Activated T-helper 1 cell treated with anti-CD3 and anti-CD28 coated beads, Interleukin-12 subunit alpha, Interleukin-12 subunit beta, Interleukin-2, Interleukin-4 antibody, amounts not matched to agents 30 ng/mL and 10 ng/mL and 1 ng/mL, durations not matched to agents 14 hours and 24 hours and 36 hours (primary cell): Measurements from ENCODE around the gene WDR35. TPM values are rescaled to one million over a fixed set of nuclear protein-coding genes. Genes with fewer than 3 reads are reported as not detected.

ENCODE experiments used
- DNase-seq: peaks from one replicate; pipeline ENCODE4 v3.0.0; 2021; ENCODE audit warnings: low spot score
- H3K27ac Mint-ChIP-seq: one replicate; pipeline ENCODE4 v1.8.0; 2021; ENCODE audit warnings: mild to moderate bottlenecking, mixed read lengths
- H3K27me3 Mint-ChIP-seq: one replicate; pipeline ENCODE4 v1.8.0; 2022; ENCODE audit warnings: mild to moderate bottlenecking, moderate library complexity, mixed read lengths; ENCODE audit not compliant: insufficient read depth
- H3K36me3 Mint-ChIP-seq: one replicate; pipeline ENCODE4 v1.8.0; 2021; ENCODE audit warnings: low read depth, mixed read lengths
- H3K4me1 Mint-ChIP-seq: one replicate; pipeline ENCODE4 v1.8.0; 2021; ENCODE audit warnings: low read depth, mixed read lengths
- H3K4me3 Mint-ChIP-seq: one replicate; pipeline ENCODE4 v1.8.0; 2021; ENCODE audit warnings: mild to moderate bottlenecking, moderate library complexity, mixed read lengths
- H3K9me3 Mint-ChIP-seq: one replicate; pipeline ENCODE4 v1.8.0; 2021; ENCODE audit warnings: mixed read lengths
- intact Hi-C: fragments of 100-400 bp; cut with micrococcal nuclease; formaldehyde crosslinking; loops from one replicate; pipeline ENCODE4 v1.15.1; 2024
- total RNA-seq: library from RNA; stranded (reverse); gene quantifications from 2 replicates; pipeline ENCODE4 v1.2.3, GENCODE V29; 2022

Gene WDR35
- total RNA-seq, 1 donor from 2014 or later = 7.8 TPM

DNA sequence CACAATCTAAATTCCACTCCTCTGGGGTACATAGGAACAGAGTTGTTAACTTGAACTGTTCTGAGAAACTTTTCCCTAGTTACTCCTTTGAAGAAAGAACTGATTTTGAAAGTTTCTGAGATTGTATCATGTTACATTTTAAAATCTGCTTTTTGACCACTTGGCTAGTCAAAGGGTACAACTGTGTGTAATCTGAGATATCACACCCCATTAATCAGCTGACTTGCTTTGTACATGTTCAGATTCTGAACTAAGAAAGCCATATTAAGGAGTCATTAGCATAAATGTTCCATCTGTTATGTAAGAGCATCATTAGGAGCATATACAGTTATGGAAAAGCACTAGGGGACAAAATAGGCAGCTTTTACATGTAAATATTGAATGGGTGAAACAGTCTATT is 3.8 kb upstream of the WDR35 start:
- Mint-ChIP-seq H3K27me3 (peaks cover 49% of the 10 kb centered on the region), H3K4me3 (no peak overlapping the region), H3K4me1 (peaks cover 9% of the 10 kb centered on the region), H3K9me3 (peaks cover 9% of the 10 kb centered on the region), H3K27ac (no peak overlapping the region), H3K36me3 (no peaks in the 10 kb centered on the region)
- DNase-seq = no peak
- intact Hi-C loops = loop anchor here (5.0 kb wide), 2 partner anchors 359 to 646 kb away; partner anchors contain the start of gene PUM2

DNA sequence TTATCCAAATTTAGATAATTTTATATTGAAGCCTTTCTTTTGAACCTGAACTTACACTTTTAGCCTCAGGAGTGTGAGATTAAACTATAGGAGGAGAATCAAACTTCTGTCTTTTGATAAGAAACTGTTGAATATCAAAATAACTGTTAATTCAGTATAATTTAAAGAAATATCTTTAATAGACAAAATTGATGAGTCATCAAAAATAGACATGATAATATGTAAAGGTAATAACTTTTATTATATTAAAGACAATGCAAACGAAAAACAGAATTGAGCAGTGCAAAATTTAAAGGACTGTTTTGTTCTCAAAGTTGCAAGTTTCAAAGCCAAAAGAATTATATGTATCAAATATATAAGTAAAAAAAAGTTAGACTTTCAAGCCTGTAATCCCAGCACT is 2.0 kb upstream of the WDR35 start:
- H3K27me3 Mint-ChIP-seq = peaks cover 46% of the 10 kb centered on the region
- no peak overlapping the region for H3K4me3 Mint-ChIP-seq
- intact Hi-C loops = loop anchor here (2.0 to 5.0 kb wide), 3 partner anchors 23 to 645 kb away; partner anchors contain the start of gene PUM2
- no peak for DNase-seq
- peaks cover 9% of the 10 kb centered on the region for H3K9me3 Mint-ChIP-seq
- peaks cover 19% of the 10 kb centered on the region for H3K4me1 Mint-ChIP-seq
- H3K27ac Mint-ChIP-seq = no peak overlapping the region
- peaks cover 5% of the 10 kb centered on the region for H3K36me3 Mint-ChIP-seq

DNA sequence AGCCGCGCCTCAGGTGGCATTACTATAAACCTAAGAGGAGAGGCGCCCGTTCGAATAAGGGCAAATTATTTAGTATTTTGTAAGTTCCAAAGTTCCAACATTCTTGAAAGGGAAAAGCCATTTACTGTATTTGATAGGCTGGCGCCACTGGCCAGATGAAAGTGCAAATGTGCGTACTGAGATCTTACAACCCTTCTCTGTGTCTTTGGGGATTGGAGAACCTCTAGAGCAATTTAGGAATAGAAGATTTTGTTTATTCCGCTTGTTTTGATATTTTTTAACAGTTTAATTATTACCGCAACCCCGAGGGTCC is 467 bp upstream of the WDR35 start:
- DNase-seq = no peak
- Mint-ChIP-seq H3K36me3 (peaks cover 8% of the 10 kb centered on the region), H3K27ac (no peak overlapping the region), H3K4me3 (peak overlapping the region; percentile 90), H3K27me3 (peaks cover 33% of the 10 kb centered on the region), H3K9me3 (peaks cover 9% of the 10 kb centered on the region), H3K4me1 (peaks cover 19% of the 10 kb centered on the region)
- intact Hi-C loops = loop anchor here (1.0 to 5.0 kb wide), 7 partner anchors 24 to 1431 kb away; partner anchors contain the start of genes LAPTM4A, PUM2, RHOB and TTC32

DNA sequence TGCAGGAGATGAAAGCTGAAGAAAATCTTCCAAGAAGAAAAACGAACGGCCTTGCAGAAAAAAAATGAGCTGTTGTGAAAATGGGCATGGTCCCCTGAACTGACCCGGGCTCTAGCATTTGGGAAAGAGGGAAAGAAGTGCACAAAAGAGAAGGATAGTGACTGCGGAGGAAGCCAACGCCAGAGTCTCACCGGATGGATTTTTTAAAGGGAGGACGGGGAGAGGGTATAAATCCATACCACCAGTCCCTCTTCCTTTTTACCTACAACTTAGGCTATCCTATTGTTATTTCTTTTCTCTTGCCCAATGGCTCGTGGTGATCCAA is 601 bp downstream of the WDR35 start:
- DNase-seq = no peak
- H3K4me1 Mint-ChIP-seq = peaks cover 19% of the 10 kb centered on the region
- peak overlapping the region; percentile 69 for H3K27ac Mint-ChIP-seq
- H3K36me3 Mint-ChIP-seq = peaks cover 9% of the 10 kb centered on the region
- peak overlapping the region; percentile 90 for H3K4me3 Mint-ChIP-seq
- intact Hi-C loops = no loop called here
- peaks cover 9% of the 10 kb centered on the region for H3K9me3 Mint-ChIP-seq
- peaks cover 25% of the 10 kb centered on the region for H3K27me3 Mint-ChIP-seq

DNA sequence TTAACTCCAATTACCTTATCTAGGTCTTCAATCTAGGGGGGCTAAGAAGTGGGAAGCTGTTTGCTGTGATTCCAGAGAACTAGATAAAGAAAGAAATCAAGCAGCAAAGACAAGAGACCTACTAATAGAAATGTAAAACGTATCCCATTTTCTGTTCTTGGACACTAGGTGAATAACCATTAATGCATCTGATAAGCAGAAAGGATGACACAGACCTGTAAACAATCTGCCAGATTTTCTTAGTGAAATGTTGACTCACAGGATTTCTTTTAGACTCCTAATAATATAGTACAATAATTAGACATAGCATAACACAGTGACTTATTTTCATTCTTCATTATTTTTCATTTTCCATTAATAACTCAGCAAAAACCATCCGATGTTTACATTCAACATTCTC is 1.3 kb downstream of the WDR35 start:
- no peak for DNase-seq
- Mint-ChIP-seq H3K36me3 (peaks cover 12% of the 10 kb centered on the region), H3K27me3 (peaks cover 22% of the 10 kb centered on the region), H3K27ac (no peak overlapping the region), H3K4me3 (peak overlapping the region; percentile 90), H3K4me1 (peaks cover 19% of the 10 kb centered on the region), H3K9me3 (peaks cover 9% of the 10 kb centered on the region)
- intact Hi-C loops = no loop called here

DNA sequence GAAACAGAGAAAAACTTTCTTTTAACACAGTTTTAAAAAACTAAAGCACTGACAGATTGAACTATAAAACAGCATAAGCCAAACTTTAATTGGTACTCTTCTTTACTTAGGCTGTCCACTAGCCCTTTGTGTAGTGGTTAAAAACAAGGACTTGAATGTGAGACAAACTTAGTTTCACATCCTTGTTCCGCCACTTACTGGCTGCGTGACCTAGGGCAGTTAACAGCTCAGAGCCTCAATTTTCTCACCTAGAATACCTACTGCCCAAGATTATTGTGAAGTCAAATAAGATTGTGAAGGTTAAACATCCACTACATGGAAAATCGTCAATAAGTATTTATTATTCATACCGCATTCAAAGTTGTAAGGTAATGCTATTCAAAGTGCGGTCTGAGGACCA is 2.0 kb downstream of the WDR35 start:
- intact Hi-C loops = no loop called here
- Mint-ChIP-seq H3K9me3 (peaks cover 9% of the 10 kb centered on the region), H3K4me1 (peaks cover 19% of the 10 kb centered on the region), H3K36me3 (peaks cover 12% of the 10 kb centered on the region), H3K27ac (no peak overlapping the region), H3K27me3 (peaks cover 16% of the 10 kb centered on the region), H3K4me3 (peak overlapping the region; percentile 31)
- no peak for DNase-seq

DNA sequence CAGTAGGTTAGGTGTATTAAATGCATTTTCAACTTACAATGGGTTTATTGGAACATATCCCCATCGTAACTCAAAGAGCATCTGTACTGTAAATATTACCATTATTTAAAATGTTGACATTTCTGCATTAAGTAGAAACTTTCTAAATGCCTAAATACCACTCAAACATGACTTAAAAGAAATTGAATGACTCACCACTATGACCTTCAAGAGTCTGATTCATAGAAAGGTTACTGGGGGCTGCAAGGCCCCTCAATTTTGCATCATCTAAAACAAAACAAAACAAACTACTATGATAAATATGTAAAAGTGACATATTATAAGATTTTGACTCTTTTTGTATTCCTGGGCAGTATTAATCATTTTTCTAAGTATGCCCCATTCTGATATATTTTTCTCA is 7.6 kb downstream of the WDR35 start:
- Mint-ChIP-seq H3K27me3 (no peaks in the 10 kb centered on the region), H3K4me3 (no peak overlapping the region), H3K4me1 (no peaks in the 10 kb centered on the region), H3K36me3 (peaks cover 21% of the 10 kb centered on the region), H3K27ac (no peak overlapping the region), H3K9me3 (no peaks in the 10 kb centered on the region)
- intact Hi-C loops = no loop called here
- DNase-seq = no peak

DNA sequence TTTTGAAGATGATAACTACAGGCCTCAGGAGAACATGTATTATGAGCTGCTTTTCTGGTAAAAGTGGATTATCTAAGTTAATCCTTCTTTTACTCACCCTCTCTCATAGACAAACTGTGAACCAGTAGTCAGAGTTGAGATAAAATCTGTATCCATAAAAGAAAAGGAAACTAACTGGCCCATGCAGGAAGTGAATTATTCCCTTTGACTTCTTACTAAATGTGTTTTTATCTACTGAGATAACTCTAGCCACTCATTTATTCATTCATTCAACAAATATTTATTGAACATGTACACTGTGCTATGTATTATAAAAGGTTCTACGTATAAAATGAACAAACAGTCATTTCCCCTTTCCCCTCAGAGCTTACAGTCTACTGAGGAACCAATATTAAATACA is 10.0 kb downstream of the WDR35 start:
- Mint-ChIP-seq H3K27me3 (no peaks in the 10 kb centered on the region), H3K9me3 (no peaks in the 10 kb centered on the region), H3K27ac (no peak overlapping the region), H3K4me1 (no peaks in the 10 kb centered on the region), H3K36me3 (peaks cover 22% of the 10 kb centered on the region), H3K4me3 (no peak overlapping the region)
- intact Hi-C loops = no loop called here
- DNase-seq = no peak

DNA sequence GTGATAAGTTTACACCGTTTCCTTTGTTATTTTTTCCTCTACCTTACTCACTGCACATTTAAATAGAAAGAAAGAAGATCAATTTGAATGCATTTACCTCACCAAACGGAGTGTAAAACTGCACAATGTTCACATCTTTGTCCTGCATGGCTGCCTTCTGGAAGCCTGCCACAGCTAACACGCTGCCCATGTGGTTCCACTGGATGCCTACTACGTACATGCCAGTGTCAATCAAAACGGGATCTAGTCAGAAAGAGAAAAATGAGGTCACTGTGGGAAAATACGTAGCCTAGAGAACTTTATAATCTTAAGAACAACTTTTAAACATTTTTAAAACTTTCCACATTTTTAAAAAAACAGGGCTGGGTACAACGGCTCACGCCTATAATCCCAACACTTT is 16.4 kb downstream of the WDR35 start:
- intact Hi-C loops = no loop called here
- Mint-ChIP-seq H3K27me3 (no peaks in the 10 kb centered on the region), H3K4me3 (no peak overlapping the region), H3K4me1 (peaks cover 9% of the 10 kb centered on the region), H3K9me3 (no peaks in the 10 kb centered on the region), H3K27ac (no peak overlapping the region), H3K36me3 (peaks cover 7% of the 10 kb centered on the region)
- no peak for DNase-seq

DNA sequence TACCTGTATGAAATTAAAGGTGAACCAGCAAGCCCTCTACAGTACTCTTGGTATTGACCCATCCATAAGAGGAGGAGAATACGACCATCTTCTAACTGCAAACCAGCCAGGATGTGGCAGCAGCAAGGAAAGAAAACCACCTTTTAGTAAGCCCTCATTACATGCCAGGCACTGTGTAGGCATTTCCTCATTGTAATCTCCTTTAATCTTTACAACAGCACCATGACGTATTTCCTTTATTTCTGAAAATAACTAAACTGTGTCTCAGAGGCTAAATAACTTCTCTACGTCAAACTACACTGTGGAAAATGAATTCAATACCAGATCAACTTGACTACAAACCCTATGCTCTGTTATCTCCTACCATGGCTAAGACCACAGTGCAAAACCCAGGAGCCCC is 18.2 kb downstream of the WDR35 start:
- H3K36me3 Mint-ChIP-seq = peaks cover 7% of the 10 kb centered on the region
- H3K27ac Mint-ChIP-seq = no peak overlapping the region
- H3K4me1 Mint-ChIP-seq = peaks cover 9% of the 10 kb centered on the region
- intact Hi-C loops = no loop called here
- no peak overlapping the region for H3K4me3 Mint-ChIP-seq
- H3K9me3 Mint-ChIP-seq = no peaks in the 10 kb centered on the region
- no peaks in the 10 kb centered on the region for H3K27me3 Mint-ChIP-seq
- no peak for DNase-seq

DNA sequence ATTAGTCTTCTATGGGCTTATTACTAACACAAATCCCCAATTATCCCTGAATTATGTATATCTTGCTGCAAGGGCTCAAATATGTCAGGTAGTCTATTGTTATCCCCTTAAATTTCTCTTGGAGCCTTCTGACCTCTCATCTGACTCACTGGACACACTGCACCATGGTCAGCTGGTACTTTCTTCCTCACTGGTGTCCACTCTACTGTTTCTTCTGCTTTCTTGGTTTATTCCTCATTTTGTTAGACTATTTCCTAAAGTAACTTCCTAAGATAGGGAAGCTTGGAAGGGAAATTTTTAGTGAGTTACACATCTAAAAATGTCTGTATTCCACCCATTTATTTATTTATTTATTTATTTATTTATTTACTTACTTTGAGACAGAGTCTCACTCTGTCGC is 26.5 kb downstream of the WDR35 start:
- DNase-seq = no peak
- Mint-ChIP-seq H3K4me3 (no peak overlapping the region), H3K27me3 (no peaks in the 10 kb centered on the region), H3K9me3 (no peaks in the 10 kb centered on the region), H3K27ac (no peak overlapping the region), H3K36me3 (no peaks in the 10 kb centered on the region), H3K4me1 (no peaks in the 10 kb centered on the region)
- intact Hi-C loops = no loop called here

DNA sequence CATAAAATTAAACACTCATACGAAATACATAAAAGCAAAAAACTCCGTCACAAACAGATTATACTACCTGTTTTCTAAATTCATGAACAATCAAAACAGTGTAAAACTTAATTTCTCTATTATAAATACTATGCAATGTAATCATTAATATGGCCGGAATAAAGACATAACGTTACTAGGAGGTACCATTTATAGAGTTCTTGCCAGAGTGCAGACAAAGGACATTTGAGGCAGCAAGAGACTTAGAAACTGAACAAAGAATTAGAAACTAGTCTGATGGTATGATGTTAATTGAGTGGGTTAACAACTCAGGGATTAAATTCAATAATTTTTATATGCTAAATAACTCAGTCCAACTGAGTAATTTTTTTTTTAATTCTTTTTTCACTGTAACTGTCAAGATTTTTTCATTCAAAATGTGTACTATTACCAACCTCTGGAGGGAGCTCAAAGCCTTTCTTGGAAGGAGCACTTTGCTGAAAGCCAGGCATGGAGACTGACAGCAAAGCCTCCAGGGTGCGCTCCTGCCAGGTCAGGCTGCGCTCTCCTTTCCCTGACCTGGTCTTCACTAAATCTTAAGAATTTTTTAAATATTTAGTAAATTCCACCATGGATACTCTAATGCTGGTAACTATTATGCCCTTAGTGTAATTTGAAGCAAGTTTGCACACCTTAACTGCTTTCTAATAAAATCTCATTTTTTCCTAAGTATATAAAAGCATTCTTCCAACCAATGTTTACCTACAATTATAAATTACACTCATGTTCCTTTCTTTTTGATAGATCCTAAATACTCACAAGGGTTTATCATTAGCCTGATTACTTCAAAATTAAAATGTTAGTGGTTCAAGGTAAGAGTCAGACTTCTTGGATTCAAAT is 34.1 kb downstream of the WDR35 start:
- H3K27me3 Mint-ChIP-seq = no peaks in the 10 kb centered on the region
- H3K9me3 Mint-ChIP-seq = no peaks in the 10 kb centered on the region
- H3K4me1 Mint-ChIP-seq = no peaks in the 10 kb centered on the region
- DNase-seq = peak; percentile 24
- intact Hi-C loops = loop anchor here (1.0 kb wide), 2 partner anchors 60 to 143 kb away; no protein-coding TSS in a partner anchor
- no peak overlapping the region for H3K4me3 Mint-ChIP-seq
- H3K27ac Mint-ChIP-seq = no peak overlapping the region
- no peaks in the 10 kb centered on the region for H3K36me3 Mint-ChIP-seq

DNA sequence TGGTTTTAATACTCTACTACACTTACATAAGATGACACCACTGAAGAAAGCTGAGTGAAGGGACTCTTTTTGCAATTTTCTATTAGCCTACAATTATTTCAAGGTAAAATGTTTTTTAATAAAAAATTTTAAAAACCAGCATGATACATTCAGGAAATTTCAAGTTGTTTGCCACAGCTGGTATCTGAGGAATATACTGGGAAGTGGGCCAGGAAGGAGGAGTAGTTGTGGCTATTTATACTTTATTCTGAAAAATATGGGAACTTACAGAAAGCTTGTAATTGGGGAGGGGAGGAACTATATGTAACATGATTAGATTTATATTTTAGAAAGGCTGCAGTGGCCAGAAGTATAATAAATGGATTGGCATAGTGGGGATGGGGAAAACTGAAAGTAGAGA is 40.8 kb downstream of the WDR35 start:
- peaks cover 1% of the 10 kb centered on the region for H3K36me3 Mint-ChIP-seq
- no peaks in the 10 kb centered on the region for H3K27me3 Mint-ChIP-seq
- no peaks in the 10 kb centered on the region for H3K4me1 Mint-ChIP-seq
- no peaks in the 10 kb centered on the region for H3K9me3 Mint-ChIP-seq
- no peak overlapping the region for H3K27ac Mint-ChIP-seq
- intact Hi-C loops = no loop called here
- no peak overlapping the region for H3K4me3 Mint-ChIP-seq
- DNase-seq = no peak
